ENCODE measurements around the gene STEAP1.
A peak's percentile ranks its signal among the peaks of the same experiment; 100 is the strongest.

Gene STEAP1

GRCh38 chr7:90175667-90176066 lies 21.4 kb downstream of the STEAP1 start:
- Histone ChIP-seq H4K20me1 (ENCODE audit: insufficient read depth, low read length) (no peaks in the 10 kb centered on the region), H3K27ac (ENCODE audit: low read length) (no peak overlapping the region), H3K36me3 (replicated peaks; ENCODE audit: low read depth, low read length) (peaks cover 12% of the 10 kb centered on the region), H2AFZ (ENCODE audit: low read depth, low read length) (no peak overlapping the region), H3K9ac (ENCODE audit: low read length) (no peak overlapping the region), H3K4me3 (ENCODE audit: low read length) (no peak overlapping the region), H3K27me3 (ENCODE audit: low read depth, low read length) (no peaks in the 10 kb centered on the region), H3K9me3 (ENCODE audit: insufficient read depth, low read length) (peaks cover 28% of the 10 kb centered on the region), H3K4me1 (ENCODE audit: low read length) (peaks cover 41% of the 10 kb centered on the region), H3K4me2 (ENCODE audit: low read length) (no peak overlapping the region), H3K79me2 (ENCODE audit: low read length) (no peaks in the 10 kb centered on the region)
- TF ChIP-seq, protein P1, sequence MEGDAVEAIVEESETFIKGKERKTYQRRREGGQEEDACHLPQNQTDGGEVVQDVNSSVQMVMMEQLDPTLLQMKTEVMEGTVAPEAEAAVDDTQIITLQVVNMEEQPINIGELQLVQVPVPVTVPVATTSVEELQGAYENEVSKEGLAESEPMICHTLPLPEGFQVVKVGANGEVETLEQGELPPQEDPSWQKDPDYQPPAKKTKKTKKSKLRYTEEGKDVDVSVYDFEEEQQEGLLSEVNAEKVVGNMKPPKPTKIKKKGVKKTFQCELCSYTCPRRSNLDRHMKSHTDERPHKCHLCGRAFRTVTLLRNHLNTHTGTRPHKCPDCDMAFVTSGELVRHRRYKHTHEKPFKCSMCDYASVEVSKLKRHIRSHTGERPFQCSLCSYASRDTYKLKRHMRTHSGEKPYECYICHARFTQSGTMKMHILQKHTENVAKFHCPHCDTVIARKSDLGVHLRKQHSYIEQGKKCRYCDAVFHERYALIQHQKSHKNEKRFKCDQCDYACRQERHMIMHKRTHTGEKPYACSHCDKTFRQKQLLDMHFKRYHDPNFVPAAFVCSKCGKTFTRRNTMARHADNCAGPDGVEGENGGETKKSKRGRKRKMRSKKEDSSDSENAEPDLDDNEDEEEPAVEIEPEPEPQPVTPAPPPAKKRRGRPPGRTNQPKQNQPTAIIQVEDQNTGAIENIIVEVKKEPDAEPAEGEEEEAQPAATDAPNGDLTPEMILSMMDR (IDR thresholded peaks at IDR 0.05; ENCODE audit: low read depth, low read length): no peak
- no peak for TF ChIP-seq EZH2phosphoT487 (IDR thresholded peaks at IDR 0.05; ENCODE audit: low read depth)

- H3K36me3 ChIP-seq (replicated peaks; ENCODE audit: low read depth, low read length): peaks cover 12% of the 10 kb centered on the region
- TF ChIP-seq, protein P1 (IDR thresholded peaks at IDR 0.05; ENCODE audit: low read depth, low read length): no peak
- no peak for TF ChIP-seq EZH2phosphoT487 (IDR thresholded peaks at IDR 0.05; ENCODE audit: low read depth)
- no peak overlapping the region for H3K9ac ChIP-seq (ENCODE audit: low read length)
- H3K4me2 ChIP-seq (ENCODE audit: low read length): no peak overlapping the region
- no peak overlapping the region for H3K27ac ChIP-seq (ENCODE audit: low read length)
- no peak overlapping the region for H3K4me3 ChIP-seq (ENCODE audit: low read length)
- H2AFZ ChIP-seq (ENCODE audit: low read depth, low read length): no peak overlapping the region
- H3K79me2 ChIP-seq (ENCODE audit: low read length): no peaks in the 10 kb centered on the region
- H4K20me1 ChIP-seq (ENCODE audit: insufficient read depth, low read length): no peaks in the 10 kb centered on the region
- peaks cover 24% of the 10 kb centered on the region for H3K9me3 ChIP-seq (ENCODE audit: insufficient read depth, low read length)
- no peaks in the 10 kb centered on the region for H3K27me3 ChIP-seq (ENCODE audit: low read depth, low read length)
- H3K4me1 ChIP-seq (ENCODE audit: low read length): peaks cover 42% of the 10 kb centered on the region
Measured at GRCh38 chr7:90176195-90176594, 21.9 kb downstream of the STEAP1 start.

- TF ChIP-seq, protein P1 (IDR thresholded peaks at IDR 0.05; ENCODE audit: low read depth, low read length): no peak
- no peak for TF ChIP-seq EZH2phosphoT487 (IDR thresholded peaks at IDR 0.05; ENCODE audit: low read depth)
- H3K4me3 ChIP-seq (ENCODE audit: low read length): no peak overlapping the region
- H2AFZ ChIP-seq (ENCODE audit: low read depth, low read length): no peak overlapping the region
- no peak overlapping the region for H3K9ac ChIP-seq (ENCODE audit: low read length)
- H3K27me3 ChIP-seq (ENCODE audit: low read depth, low read length): no peaks in the 10 kb centered on the region
- H3K4me1 ChIP-seq (ENCODE audit: low read length): peaks cover 34% of the 10 kb centered on the region
- H4K20me1 ChIP-seq (ENCODE audit: insufficient read depth, low read length): no peaks in the 10 kb centered on the region
- H3K79me2 ChIP-seq (ENCODE audit: low read length): no peaks in the 10 kb centered on the region
- no peak overlapping the region for H3K27ac ChIP-seq (ENCODE audit: low read length)
- peaks cover 20% of the 10 kb centered on the region; the same call in 1 of the 2 replicates for H3K9me3 ChIP-seq (ENCODE audit: insufficient read depth, low read length)
- H3K36me3 ChIP-seq (replicated peaks; ENCODE audit: low read depth, low read length): peaks cover 12% of the 10 kb centered on the region
- H3K4me2 ChIP-seq (ENCODE audit: low read length): no peak overlapping the region
Measured at GRCh38 chr7:90178166-90178565, 23.9 kb downstream of the STEAP1 start.

DNA sequence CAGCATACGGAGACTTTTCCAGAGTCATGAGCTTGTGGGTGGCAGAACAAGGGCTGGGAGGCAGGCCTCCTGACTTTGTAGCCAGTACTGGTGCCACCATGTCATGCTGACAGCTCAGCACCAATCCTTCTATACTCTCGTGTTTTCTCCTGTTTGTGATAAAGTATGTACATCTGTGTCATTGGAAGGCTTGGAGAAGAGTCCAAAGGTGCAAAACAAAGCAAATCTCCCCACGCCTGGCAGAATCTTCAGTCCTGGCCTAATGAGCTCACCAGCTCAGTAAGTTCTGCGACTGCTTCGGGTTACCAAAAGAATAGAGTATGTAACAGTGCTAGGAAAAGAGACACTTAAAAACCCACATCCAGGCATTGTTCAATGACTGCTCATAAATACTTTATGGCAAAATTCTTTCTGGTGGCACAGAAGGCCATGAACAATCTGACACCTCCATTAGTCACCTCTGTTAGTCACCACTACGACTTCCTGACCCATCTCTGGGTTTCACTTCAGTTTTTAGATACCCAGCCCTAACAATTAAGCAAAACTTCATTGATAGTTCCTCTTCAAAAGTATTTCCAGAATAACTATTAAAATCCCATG lies 24.5 kb downstream of the STEAP1 start:
- Histone ChIP-seq H4K20me1 (ENCODE audit: insufficient read depth, low read length) (no peaks in the 10 kb centered on the region), H2AFZ (ENCODE audit: low read depth, low read length) (no peak overlapping the region), H3K4me2 (ENCODE audit: low read length) (peak overlapping the region; percentile 18), H3K4me1 (ENCODE audit: low read length) (peaks cover 28% of the 10 kb centered on the region), H3K9ac (ENCODE audit: low read length) (0 out of 2 replicates have a peak overlapping the region, but pooled peaks have one; percentile 0), H3K36me3 (replicated peaks; ENCODE audit: low read depth, low read length) (peaks cover 12% of the 10 kb centered on the region), H3K79me2 (ENCODE audit: low read length) (no peaks in the 10 kb centered on the region), H3K4me3 (ENCODE audit: low read length) (no peak overlapping the region), H3K27ac (ENCODE audit: low read length) (peak overlapping the region; percentile 65), H3K9me3 (ENCODE audit: insufficient read depth, low read length) (peaks cover 20% of the 10 kb centered on the region; the same call in 1 of the 2 replicates), H3K27me3 (ENCODE audit: low read depth, low read length) (no peaks in the 10 kb centered on the region)
- no peak for TF ChIP-seq EZH2phosphoT487 (IDR thresholded peaks at IDR 0.05; ENCODE audit: low read depth)
- TF ChIP-seq, protein P1 (IDR thresholded peaks at IDR 0.05; ENCODE audit: low read depth, low read length): no peak

All from OCI-LY3 (cell line).